GM12801 (cell line): ENCODE data around the gene ADGRD2.

Source experiments
- TF ChIP-seq, protein P1 (sequence below): IDR thresholded peaks from one replicate; pipeline ENCODE4 v1.5.1; 2011; ENCODE audit warnings: control low read depth; ENCODE audit not compliant: insufficient read length; ENCODE audit errors: extremely low read depth

The ADGRD2 gene

DNA sequence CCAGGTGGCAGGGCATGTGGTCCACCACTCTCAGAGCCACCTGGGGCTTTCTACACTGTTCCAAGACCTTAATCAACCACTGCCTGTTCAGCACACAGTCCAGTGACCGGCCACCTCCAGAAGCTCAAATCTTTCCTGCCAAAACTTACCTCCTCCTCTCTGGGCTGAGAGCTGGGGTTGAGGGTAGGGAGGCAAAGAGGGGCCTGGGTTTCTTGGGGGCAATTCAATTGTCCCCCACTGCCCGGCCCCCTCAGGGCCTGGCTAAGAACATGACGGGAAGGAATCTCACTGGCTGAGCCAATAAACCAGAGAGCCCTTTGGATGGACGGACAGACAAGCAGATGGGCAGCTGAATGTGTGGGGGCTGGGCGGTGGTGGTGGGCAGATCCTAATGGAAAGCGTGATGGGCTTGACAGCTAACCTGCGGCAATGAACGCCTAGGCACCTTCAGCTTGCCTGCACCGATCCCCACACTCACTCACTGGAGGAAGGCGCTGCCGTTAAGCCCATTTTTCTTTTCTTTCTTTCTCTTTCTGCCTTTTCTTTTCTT lies 51.6 kb downstream of the ADGRD2 start:
- TF ChIP-seq, protein P1, sequence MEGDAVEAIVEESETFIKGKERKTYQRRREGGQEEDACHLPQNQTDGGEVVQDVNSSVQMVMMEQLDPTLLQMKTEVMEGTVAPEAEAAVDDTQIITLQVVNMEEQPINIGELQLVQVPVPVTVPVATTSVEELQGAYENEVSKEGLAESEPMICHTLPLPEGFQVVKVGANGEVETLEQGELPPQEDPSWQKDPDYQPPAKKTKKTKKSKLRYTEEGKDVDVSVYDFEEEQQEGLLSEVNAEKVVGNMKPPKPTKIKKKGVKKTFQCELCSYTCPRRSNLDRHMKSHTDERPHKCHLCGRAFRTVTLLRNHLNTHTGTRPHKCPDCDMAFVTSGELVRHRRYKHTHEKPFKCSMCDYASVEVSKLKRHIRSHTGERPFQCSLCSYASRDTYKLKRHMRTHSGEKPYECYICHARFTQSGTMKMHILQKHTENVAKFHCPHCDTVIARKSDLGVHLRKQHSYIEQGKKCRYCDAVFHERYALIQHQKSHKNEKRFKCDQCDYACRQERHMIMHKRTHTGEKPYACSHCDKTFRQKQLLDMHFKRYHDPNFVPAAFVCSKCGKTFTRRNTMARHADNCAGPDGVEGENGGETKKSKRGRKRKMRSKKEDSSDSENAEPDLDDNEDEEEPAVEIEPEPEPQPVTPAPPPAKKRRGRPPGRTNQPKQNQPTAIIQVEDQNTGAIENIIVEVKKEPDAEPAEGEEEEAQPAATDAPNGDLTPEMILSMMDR, result no peak

DNA sequence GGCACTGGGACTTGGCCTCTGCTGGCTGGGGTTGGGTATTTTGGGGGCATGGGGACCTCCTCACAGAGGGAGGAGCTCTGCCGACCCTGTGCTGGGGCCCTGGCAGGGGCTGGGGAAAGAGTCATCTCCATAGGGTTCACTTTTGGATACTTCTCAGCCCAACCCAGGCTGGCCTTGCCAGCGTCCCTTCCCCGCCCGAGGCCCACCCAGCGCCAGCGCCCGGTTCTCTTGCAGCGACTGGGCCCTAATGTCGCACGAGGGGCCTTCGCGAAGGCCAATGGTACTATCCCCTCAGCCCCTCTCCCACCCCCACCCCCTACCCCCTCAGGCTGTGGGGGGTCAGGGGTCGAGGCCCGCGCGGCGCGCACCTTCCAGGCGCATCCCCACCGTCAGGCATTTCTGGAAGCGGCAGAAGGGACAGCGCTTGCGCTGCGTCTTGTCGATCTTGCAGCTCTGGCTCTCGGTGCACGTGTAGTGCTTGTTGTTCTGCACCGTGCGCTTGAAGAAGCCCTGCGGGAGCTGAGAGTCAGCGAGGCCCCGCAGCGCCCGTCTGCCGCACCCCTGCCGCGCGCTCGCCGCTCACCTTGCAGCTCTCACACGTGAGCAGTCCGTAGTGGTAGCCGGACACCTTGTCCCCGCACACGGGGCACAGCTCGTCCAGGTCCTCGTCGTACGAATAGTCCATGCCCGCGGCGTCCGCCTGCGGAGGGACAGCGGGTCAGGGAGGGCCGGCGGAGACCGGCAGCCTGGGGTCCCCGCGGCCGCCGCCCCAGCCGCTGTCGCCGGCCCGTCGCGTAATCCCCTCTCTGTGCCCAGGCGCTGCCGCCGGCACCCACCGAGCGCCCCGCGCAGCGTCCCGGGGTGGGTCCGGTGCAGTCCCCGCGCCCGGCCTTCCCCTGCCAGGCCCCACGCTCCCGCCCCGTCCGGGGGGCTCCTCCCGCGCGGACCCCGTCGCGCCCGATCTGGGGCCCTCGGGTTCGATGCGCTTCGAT lies 52.8 kb downstream of the ADGRD2 start:
- TF ChIP-seq, protein P1, result no peak

DNA sequence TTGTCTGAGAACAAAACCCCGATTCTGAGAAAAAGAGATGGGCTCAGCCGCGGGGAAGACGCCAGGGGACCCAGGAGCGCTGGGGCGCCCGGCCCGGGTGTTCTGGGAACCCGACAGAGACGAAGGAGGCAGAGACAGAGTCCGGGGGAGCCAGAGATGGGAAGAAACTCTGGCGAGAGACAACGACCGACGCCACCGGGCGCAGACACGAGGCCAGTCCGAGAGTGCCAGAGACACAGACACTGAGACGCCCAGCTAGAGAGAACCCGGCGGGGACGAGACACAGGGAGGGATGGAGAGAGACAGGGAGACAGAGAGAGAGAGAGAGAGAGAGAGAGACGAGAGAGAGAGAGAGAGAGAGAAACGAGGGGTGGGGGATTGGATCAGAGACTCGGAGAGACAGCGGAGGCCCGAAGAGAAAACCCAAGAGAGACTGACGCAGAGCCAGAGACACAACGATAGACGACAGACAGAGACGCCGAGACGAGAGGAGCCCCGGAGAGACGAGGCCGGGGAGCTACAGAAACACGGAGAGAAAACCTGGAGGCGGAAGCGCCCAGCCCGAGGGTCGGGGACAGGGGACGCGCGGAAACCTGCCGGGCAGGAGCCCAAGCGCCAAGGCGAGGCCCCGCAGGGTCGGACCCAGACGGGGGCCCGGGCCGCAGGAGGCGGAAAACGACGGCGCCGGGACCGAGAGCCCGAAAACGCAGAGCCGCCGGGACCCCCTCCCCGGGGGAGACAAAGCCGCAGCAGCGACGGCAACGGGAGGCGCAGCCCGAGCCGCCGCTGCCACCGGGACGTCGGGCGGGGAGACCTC lies 53.7 kb downstream of the ADGRD2 start:
- TF ChIP-seq, protein P1, result no peak

DNA sequence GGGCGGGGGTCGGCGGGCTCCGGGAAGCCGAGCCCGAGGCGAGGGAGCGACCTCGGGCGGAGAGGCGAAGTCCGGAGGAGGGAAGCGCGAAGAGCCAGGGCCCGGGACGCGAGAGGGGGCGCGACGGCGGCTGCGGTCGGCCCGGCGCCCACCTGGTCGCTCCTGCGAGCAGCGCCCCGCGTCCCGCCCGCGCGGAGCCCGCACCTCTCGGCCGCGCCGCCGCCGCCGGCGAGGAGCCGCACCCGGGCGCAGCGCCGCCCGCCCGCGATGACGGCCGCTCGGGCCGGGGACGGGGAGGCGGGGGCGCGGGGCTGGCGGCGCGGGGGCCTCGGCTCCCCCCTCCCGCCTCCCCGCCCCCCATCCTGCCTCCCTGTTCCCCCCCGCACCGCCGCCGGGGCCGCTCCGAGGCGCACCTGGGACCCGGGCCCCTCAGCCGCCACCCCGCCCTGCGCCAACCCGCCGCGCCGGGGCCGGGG lies 54.3 kb downstream of the ADGRD2 start:
- TF ChIP-seq, protein P1, result no peak

DNA sequence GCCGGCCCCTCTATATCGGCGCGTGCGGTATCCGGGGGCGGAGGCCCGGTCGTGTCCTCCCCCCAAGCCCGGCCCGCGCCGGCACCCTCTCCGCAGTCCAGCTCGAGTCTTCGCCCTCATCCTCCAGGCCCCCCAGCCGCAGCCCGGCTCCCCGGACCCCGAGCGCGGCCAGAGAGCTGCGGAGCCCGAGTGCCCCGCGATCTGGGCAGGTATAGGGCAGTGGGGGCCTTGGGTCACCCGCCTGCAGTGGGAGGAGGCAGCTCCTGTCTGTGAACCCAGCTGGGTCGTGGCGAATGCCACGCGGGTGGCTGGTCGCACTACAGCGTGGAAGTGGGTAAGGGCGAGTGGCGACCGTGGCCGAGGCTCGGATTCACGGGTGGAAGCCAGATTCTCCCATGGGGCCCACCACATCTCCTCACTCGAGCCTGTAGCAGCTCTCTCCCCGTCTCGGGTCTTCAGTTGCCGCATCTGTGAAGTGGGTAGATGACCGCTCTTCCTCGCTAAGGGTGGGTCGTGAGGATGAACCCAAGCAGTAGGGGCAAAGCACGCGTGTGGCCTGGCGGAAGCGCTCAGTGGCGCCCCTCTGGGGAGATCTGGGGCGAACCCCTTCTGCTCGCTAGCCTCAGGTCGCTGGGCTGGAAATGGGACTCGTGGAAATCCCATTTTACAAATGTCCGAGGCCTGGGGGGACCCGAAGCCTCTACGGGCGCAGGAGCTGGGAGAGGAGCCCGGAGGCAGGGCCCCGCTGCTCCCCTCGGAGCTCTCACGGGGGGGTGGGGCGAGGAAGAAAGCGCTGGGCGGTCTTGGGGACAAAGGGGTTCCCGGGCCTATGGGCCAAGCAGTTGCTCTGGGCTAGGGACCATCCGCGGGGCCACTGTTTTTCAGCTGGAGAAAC lies 55.0 kb downstream of the ADGRD2 start:
- TF ChIP-seq, protein P1, result no peak

DNA sequence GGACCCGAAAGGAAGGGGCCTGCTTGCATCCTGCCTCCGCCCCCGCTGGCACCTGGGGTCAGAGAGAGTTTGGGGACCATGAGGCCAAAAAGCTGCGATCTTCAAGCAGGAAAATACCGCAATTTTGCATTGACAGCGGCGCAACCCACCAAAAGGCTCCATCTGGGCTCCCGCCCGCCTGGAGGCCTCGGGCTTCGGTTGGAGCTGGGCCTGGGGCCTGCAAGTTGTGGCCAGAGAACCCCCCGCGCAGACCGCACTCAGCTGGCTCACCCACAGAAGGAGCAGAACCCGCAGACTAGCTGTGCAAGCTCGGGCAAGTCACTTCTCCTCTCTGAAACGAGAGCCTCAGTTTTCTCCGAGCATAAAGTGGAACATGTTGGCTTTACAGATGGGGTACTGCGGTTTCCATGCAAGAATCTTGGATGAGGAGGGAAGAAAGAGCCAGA lies 55.7 kb downstream of the ADGRD2 start:
- TF ChIP-seq, protein P1, result no peak
